A673 (cell line): ENCODE data around the gene SIRT7.

ENCODE experiments used
- EZH2 ChIP-seq: fragments of 200-600 bp; sonication (generic); IDR thresholded peaks from 2 replicates; pipeline ENCODE4 v1.6.1; 2017; ENCODE audit warnings: borderline replicate concordance, low read depth, mild to moderate bottlenecking, mixed read lengths, antibody characterized with exemption, low read length; ENCODE audit not compliant: poor library complexity, severe bottlenecking
- TF ChIP-seq, protein P1 (sequence below): fragments of 300-800, 200-600 bp; sonication (generic); conservative IDR thresholded peaks from 2 replicates; pipeline ENCODE4 v1.5.1; 2017; ENCODE audit warnings: low read depth, mild to moderate bottlenecking, antibody characterized with exemption, low read length, moderate library complexity, mixed read lengths

DNA sequence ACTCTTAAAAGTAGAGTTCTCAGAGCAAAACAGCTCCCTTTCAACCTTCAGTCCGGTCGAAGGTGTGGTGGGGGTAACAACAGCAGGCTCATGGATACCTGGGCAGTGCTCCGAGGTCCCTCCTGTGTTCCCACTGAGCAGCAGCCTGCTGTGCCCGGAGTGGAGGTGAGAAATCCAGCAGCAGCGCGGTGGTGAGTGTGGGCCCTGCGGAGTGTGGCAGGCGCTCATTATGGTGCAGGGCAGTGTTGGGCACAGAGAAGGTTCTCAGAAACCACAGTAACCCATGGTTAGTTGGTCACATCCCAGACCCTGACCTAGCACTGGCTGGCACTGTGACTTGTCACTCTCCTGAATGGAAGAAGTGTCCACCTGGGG, 52.6 kb downstream of the SIRT7 start:
- no peak for TF ChIP-seq EZH2
- TF ChIP-seq, protein P1, sequence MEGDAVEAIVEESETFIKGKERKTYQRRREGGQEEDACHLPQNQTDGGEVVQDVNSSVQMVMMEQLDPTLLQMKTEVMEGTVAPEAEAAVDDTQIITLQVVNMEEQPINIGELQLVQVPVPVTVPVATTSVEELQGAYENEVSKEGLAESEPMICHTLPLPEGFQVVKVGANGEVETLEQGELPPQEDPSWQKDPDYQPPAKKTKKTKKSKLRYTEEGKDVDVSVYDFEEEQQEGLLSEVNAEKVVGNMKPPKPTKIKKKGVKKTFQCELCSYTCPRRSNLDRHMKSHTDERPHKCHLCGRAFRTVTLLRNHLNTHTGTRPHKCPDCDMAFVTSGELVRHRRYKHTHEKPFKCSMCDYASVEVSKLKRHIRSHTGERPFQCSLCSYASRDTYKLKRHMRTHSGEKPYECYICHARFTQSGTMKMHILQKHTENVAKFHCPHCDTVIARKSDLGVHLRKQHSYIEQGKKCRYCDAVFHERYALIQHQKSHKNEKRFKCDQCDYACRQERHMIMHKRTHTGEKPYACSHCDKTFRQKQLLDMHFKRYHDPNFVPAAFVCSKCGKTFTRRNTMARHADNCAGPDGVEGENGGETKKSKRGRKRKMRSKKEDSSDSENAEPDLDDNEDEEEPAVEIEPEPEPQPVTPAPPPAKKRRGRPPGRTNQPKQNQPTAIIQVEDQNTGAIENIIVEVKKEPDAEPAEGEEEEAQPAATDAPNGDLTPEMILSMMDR = no peak
